Thyroid gland (tissue), 4 donors: Measurements from ENCODE around the gene FHOD3.

ENCODE experiments used
- POLR2A ChIP-seq, 2 donors: fragments of 450-650 bp; IDR thresholded peaks; one replicate each; pipeline ENCODE4 v1.6.1; 2017; ENCODE audit warnings: antibody characterized with exemption in 2 of 2, mild to moderate bottlenecking in 2 of 2, moderate library complexity in 1 of 2
- TF ChIP-seq, protein P1 (sequence below), 6 experiments: fragments of 200-600 bp in 3 of 6; fragments of 450-650 bp in 3 of 6; sonication (generic) in 3 of 6; IDR thresholded peaks; one replicate each; pipeline ENCODE4 v1.5.1; 2016 to 2019; ENCODE audit warnings: antibody characterized with exemption in 6 of 6, mild to moderate bottlenecking in 2 of 6, inconsistent platforms in 1 of 6, moderate library complexity in 1 of 6

DNA sequence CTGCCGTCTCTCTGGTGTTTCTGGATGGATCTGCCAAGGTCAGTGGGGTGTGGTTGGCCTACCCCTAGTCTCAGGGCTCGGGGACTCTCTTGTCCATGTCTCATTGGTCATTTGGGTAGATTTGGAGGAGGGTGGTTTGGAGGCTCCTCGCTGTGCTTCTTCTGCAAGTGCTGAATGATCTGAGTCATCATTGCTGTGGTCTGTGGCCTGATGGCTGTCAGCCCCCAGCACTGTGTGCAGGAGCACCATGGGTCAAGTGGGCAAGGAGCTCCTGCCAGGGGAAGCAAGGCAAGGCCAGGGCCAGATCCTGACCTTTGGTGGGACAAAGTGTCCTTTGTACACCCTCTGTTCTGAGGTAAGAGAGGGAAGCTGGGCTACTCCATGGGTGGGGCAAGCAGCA lies 221.8 kb downstream of the FHOD3 start:
- TF ChIP-seq, protein P1, sequence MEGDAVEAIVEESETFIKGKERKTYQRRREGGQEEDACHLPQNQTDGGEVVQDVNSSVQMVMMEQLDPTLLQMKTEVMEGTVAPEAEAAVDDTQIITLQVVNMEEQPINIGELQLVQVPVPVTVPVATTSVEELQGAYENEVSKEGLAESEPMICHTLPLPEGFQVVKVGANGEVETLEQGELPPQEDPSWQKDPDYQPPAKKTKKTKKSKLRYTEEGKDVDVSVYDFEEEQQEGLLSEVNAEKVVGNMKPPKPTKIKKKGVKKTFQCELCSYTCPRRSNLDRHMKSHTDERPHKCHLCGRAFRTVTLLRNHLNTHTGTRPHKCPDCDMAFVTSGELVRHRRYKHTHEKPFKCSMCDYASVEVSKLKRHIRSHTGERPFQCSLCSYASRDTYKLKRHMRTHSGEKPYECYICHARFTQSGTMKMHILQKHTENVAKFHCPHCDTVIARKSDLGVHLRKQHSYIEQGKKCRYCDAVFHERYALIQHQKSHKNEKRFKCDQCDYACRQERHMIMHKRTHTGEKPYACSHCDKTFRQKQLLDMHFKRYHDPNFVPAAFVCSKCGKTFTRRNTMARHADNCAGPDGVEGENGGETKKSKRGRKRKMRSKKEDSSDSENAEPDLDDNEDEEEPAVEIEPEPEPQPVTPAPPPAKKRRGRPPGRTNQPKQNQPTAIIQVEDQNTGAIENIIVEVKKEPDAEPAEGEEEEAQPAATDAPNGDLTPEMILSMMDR (IDR thresholded peaks at IDR 0.05): no peak
- TF ChIP-seq POLR2A (IDR thresholded peaks at IDR 0.05): no peak
